DND-41 (cell line): ENCODE results near the gene OTUB1.

Experiments used
- CTCF ChIP-seq: IDR thresholded peaks from 2 replicates; pipeline ENCODE4 v1.5.1; 2012; ENCODE audit warnings: borderline replicate concordance, low read length, moderate library complexity, mild to moderate bottlenecking; ENCODE audit not compliant: poor library complexity, severe bottlenecking; ENCODE audit errors: extremely low read depth
- EZH2 ChIP-seq: IDR thresholded peaks from 3 replicates; pipeline ENCODE4 v1.6.1; 2012; ENCODE audit warnings: borderline replicate concordance, low read depth, mild to moderate bottlenecking, moderate library complexity, low read length, inconsistent platforms; ENCODE audit not compliant: severe bottlenecking

GRCh38 chr11:63966444-63966843 is 19.8 kb upstream of the OTUB1 start:
- no peak for TF ChIP-seq CTCF
- no peak for TF ChIP-seq EZH2
